Activated CD4-positive, alpha-beta memory T cell treated with anti-CD3 and anti-CD28 coated beads, Interleukin-2, amount 10 ng/mL, durations not matched to agents 7 days and 5 days (primary cell): Measurements from ENCODE around the gene MAP3K1. TPM values are rescaled to one million over a fixed set of nuclear protein-coding genes. Genes with fewer than 3 reads are reported as not detected.

ENCODE experiments used
- CTCF ChIA-PET: fragments of 350-600 bp; sonication (Branson Sonifier 250); formaldehyde crosslinking; loops from one replicate; lab custom pipeline; 2021; ENCODE audit warnings: antibody characterized with exemption, inconsistent platforms; lab: Charles Lee
- POLR2A ChIA-PET: fragments of 350-600 bp; sonication (Branson Sonifier 250); formaldehyde crosslinking; loops from one replicate; lab custom pipeline; 2021; ENCODE audit warnings: antibody characterized with exemption; lab: Charles Lee
- DNase-seq: peaks from one replicate; pipeline ENCODE4 v3.0.0-alpha.2; 2020
- H3K27ac Mint-ChIP-seq: one replicate; pipeline ENCODE4 v1.8.0; 2021; ENCODE audit warnings: mild to moderate bottlenecking, mixed read lengths
- H3K27me3 Mint-ChIP-seq: one replicate; pipeline ENCODE4 v1.8.0; 2021; ENCODE audit warnings: mixed read lengths
- H3K36me3 Mint-ChIP-seq: one replicate; pipeline ENCODE4 v1.8.0; 2021; ENCODE audit warnings: low read depth, mixed read lengths
- H3K4me1 Mint-ChIP-seq: one replicate; pipeline ENCODE4 v1.8.0; 2021; ENCODE audit warnings: mixed read lengths
- H3K4me3 Mint-ChIP-seq: one replicate; pipeline ENCODE4 v1.8.0; 2021; ENCODE audit warnings: mild to moderate bottlenecking, mixed read lengths
- H3K9me3 Mint-ChIP-seq: one replicate; pipeline ENCODE4 v1.8.0; 2021; ENCODE audit warnings: mixed read lengths
- total RNA-seq, 2 experiments: library from RNA; stranded (reverse); gene quantifications; one replicate each; pipeline ENCODE4 v1.2.3, GENCODE V29; 2021

The MAP3K1 gene
- total RNA-seq, 2 experiments from 2014 or later: 47.5 to 49.5 TPM

DNA sequence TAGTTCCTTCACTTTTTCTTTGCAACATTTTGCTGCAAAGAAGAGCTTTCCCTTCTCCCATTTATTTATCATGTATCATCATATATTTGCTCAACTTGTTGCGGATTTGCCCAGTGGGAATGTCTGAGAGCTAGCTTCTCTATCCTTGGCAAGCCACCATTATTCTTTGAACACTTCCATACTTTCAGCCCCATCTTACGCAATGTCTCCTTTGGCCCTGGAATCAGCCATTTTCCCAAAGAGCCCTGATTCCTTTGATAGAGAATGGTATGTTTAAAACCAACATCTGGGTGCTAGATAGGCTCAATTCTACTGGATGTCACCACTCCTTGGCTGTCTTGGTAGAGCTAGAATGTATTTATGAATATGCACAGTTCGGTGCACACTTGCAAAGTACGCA lies 81.4 kb downstream of the MAP3K1 start:
- no peak overlapping the region for H3K4me3 Mint-ChIP-seq
- H3K36me3 Mint-ChIP-seq: peaks cover 47% of the 10 kb centered on the region
- no peaks in the 10 kb centered on the region for H3K9me3 Mint-ChIP-seq
- H3K27me3 Mint-ChIP-seq: no peaks in the 10 kb centered on the region
- peaks cover 11% of the 10 kb centered on the region for H3K4me1 Mint-ChIP-seq
- no peak overlapping the region for H3K27ac Mint-ChIP-seq
- ChIA-PET POLR2A (interaction anchor here (1.5 kb wide), 1 partner anchor 14 kb away, joined by 6 read pairs; no protein-coding TSS in a partner anchor), CTCF (interaction anchor here (1.0 to 1.5 kb wide), 4 partner anchors 8 to 242 kb away, joined by 3 to 4 read pairs (median 3); partner anchors contain the start of gene SETD9)
- DNase-seq: no peak

DNA sequence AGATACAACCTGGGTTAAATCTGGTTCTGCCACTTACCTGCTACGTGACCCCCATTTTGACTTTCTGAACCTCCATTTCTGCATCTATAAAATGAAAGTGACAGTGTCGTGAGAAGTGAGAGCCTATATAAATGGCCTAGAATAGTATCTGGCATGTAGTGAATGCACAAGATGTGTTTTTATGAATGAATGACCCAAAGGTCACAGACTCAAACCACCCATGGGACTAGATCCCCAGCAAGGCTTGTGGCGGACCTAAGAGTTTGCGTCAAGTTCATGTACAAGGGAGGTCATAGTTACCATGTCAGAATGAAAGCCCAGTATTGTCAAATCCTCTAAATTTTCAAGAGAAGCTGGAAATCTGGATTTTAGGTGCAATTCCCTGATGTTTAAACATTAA lies 82.9 kb downstream of the MAP3K1 start:
- H3K9me3 Mint-ChIP-seq: no peaks in the 10 kb centered on the region
- H3K4me3 Mint-ChIP-seq: no peak overlapping the region
- CTCF ChIA-PET: interaction anchor here (0.7 to 6.2 kb wide), 7 partner anchors 9 to 627 kb away, joined by 3 to 74 read pairs (median 4); partner anchors contain the start of gene SETD9
- peaks cover 2% of the 10 kb centered on the region for H3K27me3 Mint-ChIP-seq
- DNase-seq: no peak
- no peak overlapping the region for H3K27ac Mint-ChIP-seq
- H3K4me1 Mint-ChIP-seq: peaks cover 4% of the 10 kb centered on the region
- POLR2A ChIA-PET: interaction anchor here (1.5 kb wide), 1 partner anchor 12 kb away, joined by 4 read pairs; no protein-coding TSS in a partner anchor
- peaks cover 36% of the 10 kb centered on the region for H3K36me3 Mint-ChIP-seq

DNA sequence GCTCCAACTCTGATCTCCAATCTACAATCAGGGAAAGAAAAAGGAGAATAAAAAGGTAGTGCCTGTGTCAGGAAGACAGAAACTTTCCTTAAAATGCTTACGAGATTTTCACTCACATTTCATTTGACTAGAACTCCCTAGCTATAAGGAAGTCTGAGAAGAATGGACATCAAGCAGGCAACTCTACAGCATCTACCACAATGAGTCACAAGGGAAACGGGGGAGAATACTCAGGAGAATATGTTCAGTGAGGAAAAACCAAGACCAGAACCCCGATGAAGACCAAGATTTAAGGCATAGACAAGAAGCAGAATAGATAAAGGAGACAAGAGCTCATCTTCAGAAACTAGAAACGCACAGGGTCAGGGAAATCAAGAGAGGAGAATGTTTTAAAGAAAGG lies 85.0 kb downstream of the MAP3K1 start:
- Mint-ChIP-seq H3K9me3 (no peaks in the 10 kb centered on the region), H3K36me3 (peaks cover 15% of the 10 kb centered on the region), H3K4me3 (no peak overlapping the region), H3K4me1 (no peaks in the 10 kb centered on the region), H3K27me3 (peaks cover 7% of the 10 kb centered on the region), H3K27ac (no peak overlapping the region)
- CTCF ChIA-PET: interaction anchor here (0.8 to 6.2 kb wide), 12 partner anchors 14 to 629 kb away, joined by 3 to 74 read pairs (median 3); partner anchors contain the start of gene GPBP1
- POLR2A ChIA-PET: interaction anchor here (0.7 to 1.2 kb wide), 2 partner anchors 9 to 238 kb away, joined by 3 read pairs; no protein-coding TSS in a partner anchor
- DNase-seq: no peak

DNA sequence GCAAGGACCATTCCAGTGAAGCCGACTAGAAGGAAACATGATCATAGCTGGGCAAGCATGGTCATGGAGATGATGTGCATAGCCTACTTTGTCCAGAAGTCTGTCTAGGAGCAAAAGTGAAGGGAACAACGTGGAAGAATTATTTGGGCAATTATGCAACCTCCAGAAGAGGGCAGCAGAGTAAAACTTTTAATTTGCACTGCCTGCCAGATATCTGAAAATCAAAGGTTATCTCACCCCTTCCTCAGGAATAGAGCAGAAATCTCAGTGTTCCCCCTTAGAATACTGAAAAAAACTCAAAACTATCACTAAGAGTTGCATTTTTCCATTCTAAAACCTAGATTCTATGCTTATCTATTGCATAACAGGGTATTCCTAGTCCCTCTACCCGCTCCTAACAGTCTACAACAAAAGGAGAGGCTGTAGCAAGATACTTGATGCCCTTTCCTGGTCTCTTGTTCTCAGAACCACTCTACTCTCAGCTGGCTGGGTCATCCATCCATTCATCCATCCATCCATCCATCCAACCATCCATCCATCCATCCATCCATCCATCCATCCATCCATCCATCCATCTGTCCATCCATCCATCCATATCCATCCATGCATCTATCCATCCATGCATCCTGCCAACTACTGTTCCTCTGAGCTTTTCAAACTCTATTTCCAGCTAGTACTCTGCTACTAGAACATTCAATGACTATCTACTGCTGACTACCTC lies 85.7 kb downstream of the MAP3K1 start:
- peaks cover 9% of the 10 kb centered on the region for H3K27me3 Mint-ChIP-seq
- H3K4me3 Mint-ChIP-seq: no peak overlapping the region
- H3K36me3 Mint-ChIP-seq: peaks cover 12% of the 10 kb centered on the region
- ChIA-PET POLR2A (interaction anchor here (1.2 kb wide), 1 partner anchor 8 kb away, joined by 3 read pairs; no protein-coding TSS in a partner anchor), CTCF (interaction anchor here (0.6 to 6.2 kb wide), 17 partner anchors 8 to 630 kb away, joined by 3 to 74 read pairs (median 4); no protein-coding TSS in a partner anchor)
- DNase-seq: peak; percentile 25
- H3K9me3 Mint-ChIP-seq: no peaks in the 10 kb centered on the region
- no peak overlapping the region for H3K27ac Mint-ChIP-seq
- H3K4me1 Mint-ChIP-seq: no peaks in the 10 kb centered on the region

DNA sequence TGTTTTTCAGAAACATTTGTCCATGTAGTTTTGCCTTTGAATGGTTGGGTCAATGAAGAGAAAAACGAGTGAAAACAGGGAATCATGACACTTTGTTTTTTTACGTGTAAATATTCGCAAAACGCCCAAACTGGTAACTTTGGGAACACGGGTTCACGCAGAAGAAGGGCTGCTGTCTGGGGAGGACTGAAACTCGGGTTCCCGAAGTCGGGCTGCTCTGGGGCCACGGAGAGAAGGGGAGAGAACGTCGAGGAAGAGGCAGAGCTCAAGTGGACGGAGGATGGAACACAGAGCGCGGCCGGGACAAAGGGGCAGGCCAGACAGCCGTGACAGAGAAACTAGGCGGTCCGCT lies 93.6 kb downstream of the MAP3K1 start:
- Mint-ChIP-seq H3K4me3 (peak overlapping the region; percentile 80), H3K4me1 (peaks cover 22% of the 10 kb centered on the region), H3K36me3 (no peaks in the 10 kb centered on the region), H3K9me3 (no peaks in the 10 kb centered on the region), H3K27ac (peak overlapping the region; percentile 75), H3K27me3 (peaks cover 14% of the 10 kb centered on the region)
- CTCF ChIA-PET: interaction anchor here (1.3 to 1.5 kb wide), 2 partner anchors 389 to 433 kb away, joined by 3 read pairs; no protein-coding TSS in a partner anchor
- POLR2A ChIA-PET: interaction anchor here (0.8 to 3.3 kb wide), 10 partner anchors 8 to 307 kb away, joined by 3 to 30 read pairs (median 5); partner anchors contain the start of gene GPBP1
- no peak for DNase-seq

DNA sequence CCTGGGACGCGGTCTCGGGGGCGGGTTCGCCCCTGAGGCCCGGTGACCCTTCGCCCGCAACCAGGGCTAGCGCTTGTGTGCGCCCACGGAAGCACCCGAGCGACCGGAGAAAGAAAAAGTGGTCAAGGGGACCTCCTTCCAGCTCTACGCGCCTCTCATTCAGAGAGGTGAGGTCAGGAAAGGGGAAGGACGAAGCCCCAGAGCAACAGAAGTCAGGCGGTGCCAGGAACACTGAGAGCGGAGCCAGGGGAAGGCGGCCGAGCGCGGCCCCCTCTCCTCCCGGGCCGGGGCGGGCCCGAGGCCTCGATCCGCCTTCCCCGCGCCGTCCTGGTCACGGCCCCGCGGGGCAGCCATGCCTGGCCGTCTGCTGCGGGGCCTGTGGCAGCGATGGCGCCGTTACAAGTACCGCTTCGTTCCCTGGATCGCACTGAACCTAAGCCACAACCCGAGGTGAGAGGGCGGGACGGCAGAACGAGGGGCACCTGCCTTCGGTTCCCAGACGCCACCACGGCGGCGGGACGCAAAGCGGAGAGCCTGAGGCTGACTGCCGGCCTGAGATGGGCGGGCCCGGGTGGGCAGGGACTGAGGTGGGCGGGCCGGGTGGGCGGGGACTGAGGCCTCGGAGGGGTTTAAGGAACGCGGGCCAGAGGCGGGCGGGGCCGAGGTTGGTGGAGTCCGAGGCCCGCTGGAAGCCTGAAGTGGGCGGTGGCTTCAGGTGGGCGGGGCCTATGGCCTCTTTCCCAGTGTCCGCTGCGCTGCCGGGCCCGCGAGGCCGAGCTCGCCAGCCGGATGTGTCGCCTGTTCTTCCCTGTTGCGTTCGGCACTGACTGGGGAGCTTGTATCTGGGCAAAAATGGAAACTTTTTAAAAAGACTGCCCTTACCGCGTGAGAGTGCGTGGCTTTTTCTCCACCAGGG lies 94.2 kb downstream of the MAP3K1 start, which contains the start of gene SETD9:
Gene SETD9 (plus strand): TSS at position 303 of the 916 bp plus-strand sequence. CDS start 50 bp downstream, at position 353.
- ChIA-PET POLR2A (interaction anchor here (0.8 to 3.3 kb wide), 22 partner anchors 9 to 585 kb away, joined by 3 to 30 read pairs (median 5); partner anchors contain the start of gene GPBP1), CTCF (interaction anchor here (0.6 to 2.0 kb wide), 12 partner anchors 8 to 1540 kb away, joined by 3 to 13 read pairs (median 4); no protein-coding TSS in a partner anchor)

DNA sequence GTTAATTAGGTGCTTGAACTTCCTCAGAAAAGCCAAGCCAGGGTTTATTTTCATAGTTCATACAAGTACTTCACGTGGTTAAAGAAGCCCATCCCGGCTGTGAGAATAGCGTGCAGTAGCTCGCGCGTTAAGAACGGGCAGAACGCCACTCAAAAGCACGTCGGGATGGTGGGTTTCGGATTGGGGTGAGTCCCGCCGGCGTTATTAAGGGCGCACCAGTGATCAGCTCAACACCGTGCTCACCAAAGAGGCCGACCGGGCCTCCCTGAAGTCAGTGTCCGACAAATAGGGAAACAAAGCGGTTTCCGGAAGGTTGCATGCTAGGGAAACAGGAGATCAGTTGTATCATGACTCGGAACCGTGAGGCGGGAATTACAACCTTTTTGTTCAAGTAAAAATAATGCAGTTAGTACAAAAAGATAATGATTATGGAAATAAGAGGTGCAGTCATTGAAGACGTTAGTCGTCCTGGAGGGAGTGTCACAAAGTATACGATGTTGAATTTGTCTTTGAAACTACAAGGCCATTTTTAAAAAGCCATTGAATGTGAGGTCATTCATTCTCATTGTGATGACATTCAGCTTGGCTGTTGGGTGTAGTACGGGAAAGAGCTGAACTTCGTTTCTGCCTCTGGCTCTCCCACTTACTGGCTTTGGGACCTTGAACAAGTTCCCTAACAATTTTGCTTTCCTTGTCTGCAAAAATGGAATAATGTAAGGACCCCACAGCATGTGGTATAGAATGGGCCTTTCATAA lies 95.0 kb downstream of the MAP3K1 start:
- peaks cover 22% of the 10 kb centered on the region for H3K4me1 Mint-ChIP-seq
- H3K27ac Mint-ChIP-seq: peak overlapping the region; percentile 75
- CTCF ChIA-PET: interaction anchor here (1.2 to 2.0 kb wide), 11 partner anchors 8 to 639 kb away, joined by 3 to 13 read pairs (median 4); no protein-coding TSS in a partner anchor
- H3K36me3 Mint-ChIP-seq: no peaks in the 10 kb centered on the region
- DNase-seq: no peak
- peaks cover 14% of the 10 kb centered on the region for H3K27me3 Mint-ChIP-seq
- POLR2A ChIA-PET: interaction anchor here (0.8 to 3.3 kb wide), 23 partner anchors 8 to 1603 kb away, joined by 3 to 30 read pairs (median 4); partner anchors contain the start of genes DHX29, GPBP1 and MTREX
- no peaks in the 10 kb centered on the region for H3K9me3 Mint-ChIP-seq
- peak overlapping the region; percentile 80 for H3K4me3 Mint-ChIP-seq

More for the DNA sequence above, 94.2 kb downstream of the MAP3K1 start, which contains the start of gene SETD9:
- peaks cover 14% of the 10 kb centered on the region for H3K27me3 Mint-ChIP-seq
- peak; percentile 95 for DNase-seq
- H3K9me3 Mint-ChIP-seq: no peaks in the 10 kb centered on the region
- peaks cover 22% of the 10 kb centered on the region for H3K4me1 Mint-ChIP-seq
- H3K36me3 Mint-ChIP-seq: no peaks in the 10 kb centered on the region
- peak within 1 kb of the TSS; percentile 75 for H3K27ac Mint-ChIP-seq
- H3K4me3 Mint-ChIP-seq: peak within 1 kb of the TSS; percentile 80

DNA sequence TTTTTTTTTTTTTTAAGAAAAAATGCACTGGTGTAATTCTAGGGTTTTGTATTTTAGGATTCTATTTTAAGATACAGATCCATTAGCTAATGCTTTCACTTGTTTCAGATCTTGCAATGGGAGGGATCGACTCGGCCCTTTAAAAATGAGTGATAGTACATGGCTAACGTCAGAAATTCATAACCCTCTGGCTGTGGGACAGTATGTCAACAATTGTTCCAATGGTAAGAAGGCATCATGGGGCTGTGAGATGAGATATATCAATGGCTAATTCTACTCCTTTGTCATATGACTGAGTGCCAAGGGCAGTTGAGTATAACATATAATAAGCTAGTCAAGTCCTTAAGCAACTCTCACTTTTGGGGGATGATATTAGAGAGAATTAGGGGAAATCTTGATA lies 98.4 kb downstream of the MAP3K1 start:
- Mint-ChIP-seq H3K9me3 (no peaks in the 10 kb centered on the region), H3K36me3 (peaks cover 5% of the 10 kb centered on the region), H3K27ac (no peak overlapping the region), H3K27me3 (peaks cover 2% of the 10 kb centered on the region), H3K4me1 (peaks cover 22% of the 10 kb centered on the region), H3K4me3 (no peak overlapping the region)
- CTCF ChIA-PET: interaction anchor here (1.7 kb wide), 1 partner anchor 10 kb away, joined by 5 read pairs; no protein-coding TSS in a partner anchor
- no peak for DNase-seq
- POLR2A ChIA-PET: no interaction called here

DNA sequence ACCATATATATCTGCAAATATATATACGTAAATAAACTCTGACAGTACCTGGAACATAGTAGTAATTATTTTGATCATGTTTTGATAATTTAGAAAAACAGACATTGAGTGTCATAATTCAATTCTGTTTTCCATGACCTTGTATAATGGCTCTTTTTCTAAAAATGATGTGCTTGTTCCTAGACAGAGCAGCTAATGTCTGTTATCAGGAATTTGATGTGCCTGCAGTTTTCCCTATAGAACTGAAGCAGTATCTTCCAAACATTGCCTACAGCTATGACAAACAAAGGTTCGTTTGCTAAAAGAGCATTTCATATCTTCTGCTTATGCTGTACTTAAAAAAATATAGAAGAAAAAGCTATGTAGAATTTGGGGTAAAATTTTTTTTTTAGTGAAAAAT lies 99.3 kb downstream of the MAP3K1 start:
- no peak overlapping the region for H3K4me3 Mint-ChIP-seq
- ChIA-PET CTCF (interaction anchor here (1.0 kb wide), 1 partner anchor 14 kb away, joined by 4 read pairs; no protein-coding TSS in a partner anchor), POLR2A (interaction anchor here (0.6 kb wide), 1 partner anchor 35 kb away, joined by 3 read pairs; no protein-coding TSS in a partner anchor)
- H3K27ac Mint-ChIP-seq: no peak overlapping the region
- no peak for DNase-seq
- H3K36me3 Mint-ChIP-seq: peaks cover 5% of the 10 kb centered on the region
- no peaks in the 10 kb centered on the region for H3K9me3 Mint-ChIP-seq
- no peaks in the 10 kb centered on the region for H3K27me3 Mint-ChIP-seq
- H3K4me1 Mint-ChIP-seq: peaks cover 18% of the 10 kb centered on the region

DNA sequence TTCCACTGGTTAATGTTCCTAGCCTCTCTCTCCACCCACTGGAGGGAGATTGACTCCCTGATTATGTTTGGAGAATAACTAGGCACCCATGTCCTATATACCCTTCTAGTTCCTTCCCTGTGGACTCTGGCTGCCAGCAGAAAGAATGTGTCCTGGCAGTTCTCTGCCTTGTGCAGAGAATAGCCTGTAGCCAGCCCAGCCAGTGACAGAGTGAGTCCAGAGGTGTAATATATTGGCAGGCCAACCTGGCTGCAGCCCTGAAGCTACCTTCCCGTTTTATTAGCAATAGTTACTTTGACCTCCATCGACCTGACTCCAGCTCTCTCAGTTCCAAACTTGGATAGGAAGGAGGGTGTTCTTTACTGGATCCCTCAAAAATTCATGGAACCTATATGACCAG lies 102.2 kb downstream of the MAP3K1 start:
- peaks cover 6% of the 10 kb centered on the region for H3K4me1 Mint-ChIP-seq
- peaks cover 16% of the 10 kb centered on the region for H3K36me3 Mint-ChIP-seq
- no peaks in the 10 kb centered on the region for H3K9me3 Mint-ChIP-seq
- no peak overlapping the region for H3K27ac Mint-ChIP-seq
- no peak for DNase-seq
- H3K27me3 Mint-ChIP-seq: no peaks in the 10 kb centered on the region
- ChIA-PET POLR2A (interaction anchor here (1.3 to 2.7 kb wide), 3 partner anchors 8 to 30 kb away, joined by 3 to 8 read pairs (median 6); partner anchors contain the start of gene SETD9), CTCF (interaction anchor here (0.9 to 3.0 kb wide), 4 partner anchors 17 to 220 kb away, joined by 3 to 20 read pairs (median 4); no protein-coding TSS in a partner anchor)
- H3K4me3 Mint-ChIP-seq: no peak overlapping the region

DNA sequence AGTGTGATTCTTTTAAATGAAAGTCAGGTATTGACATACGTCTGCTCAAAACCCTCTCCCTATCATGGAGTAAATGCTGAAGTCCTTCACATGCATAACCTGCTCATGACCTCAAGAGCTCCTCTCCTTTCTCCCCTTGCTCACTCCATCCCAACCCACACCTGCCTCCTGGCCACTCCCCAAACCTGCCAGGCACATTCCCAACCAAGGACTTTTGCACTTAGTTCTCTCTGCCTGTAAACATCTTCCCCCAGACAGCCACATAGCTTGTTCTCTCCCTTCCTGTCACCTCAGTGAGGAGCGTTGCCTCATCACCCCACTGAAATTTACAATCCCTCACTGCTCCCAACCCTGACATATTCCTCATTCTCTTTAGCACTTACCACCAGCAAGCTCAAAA lies 102.7 kb downstream of the MAP3K1 start:
- H3K27me3 Mint-ChIP-seq: no peaks in the 10 kb centered on the region
- DNase-seq: no peak
- CTCF ChIA-PET: interaction anchor here (3.0 kb wide), 1 partner anchor 220 kb away, joined by 20 read pairs; no protein-coding TSS in a partner anchor
- no peak overlapping the region for H3K27ac Mint-ChIP-seq
- H3K4me1 Mint-ChIP-seq: peaks cover 6% of the 10 kb centered on the region
- peaks cover 21% of the 10 kb centered on the region for H3K36me3 Mint-ChIP-seq
- no peak overlapping the region for H3K4me3 Mint-ChIP-seq
- H3K9me3 Mint-ChIP-seq: no peaks in the 10 kb centered on the region
- POLR2A ChIA-PET: interaction anchor here (1.0 to 2.7 kb wide), 4 partner anchors 9 to 31 kb away, joined by 3 to 8 read pairs (median 4); partner anchors contain the start of gene SETD9
